SJSA1 (cell line): ENCODE measurements around the gene MTOR. TPM values are rescaled to one million over a fixed set of nuclear protein-coding genes. Genes with fewer than 3 reads are reported as not detected.

Source experiments
- DNase-seq, 2 experiments: peaks; one replicate each; pipeline ENCODE4 v3.0.0-alpha.2; 2015 to 2020; ENCODE audit warnings: low spot score in 2 of 2, low read depth in 1 of 2
- H3K27ac ChIP-seq: fragments of 250-450 bp; sonication (Bioruptor Pico); 2 replicates; pipeline ENCODE4 v1.5.1; 2020; ENCODE audit warnings: mild to moderate bottlenecking, moderate library complexity
- H3K27me3 ChIP-seq: fragments of 250-450 bp; sonication (Bioruptor Pico); replicated peaks from 2 replicates; pipeline ENCODE4 v1.5.1; 2020; ENCODE audit warnings: mild to moderate bottlenecking, moderate library complexity
- H3K36me3 ChIP-seq: fragments of 250-450 bp; sonication (Bioruptor Pico); 2 replicates; pipeline ENCODE4 v1.5.1; 2020; ENCODE audit warnings: mild to moderate bottlenecking
- H3K4me1 ChIP-seq: fragments of 250-450 bp; sonication (Bioruptor Pico); replicated peaks from 2 replicates; pipeline ENCODE4 v1.6.1; 2021; ENCODE audit warnings: mild to moderate bottlenecking
- H3K4me3 ChIP-seq: fragments of 250-450 bp; sonication (Bioruptor Pico); 2 replicates; pipeline ENCODE4 v1.5.1; 2020; ENCODE audit warnings: mild to moderate bottlenecking
- H3K9me3 ChIP-seq: fragments of 250-450 bp; sonication (Bioruptor Pico); replicated peaks from 2 replicates; pipeline ENCODE4 v1.5.1; 2020; ENCODE audit warnings: mild to moderate bottlenecking
- total RNA-seq: library from RNA; depleted of rRNA; stranded (reverse); fragments of >200 nt; shearing (Covaris generic); gene quantifications from 2 replicates; pipeline ENCODE4 v1.2.3, GENCODE V29; 2014

The MTOR gene
- total RNA-seq, 1 experiment from 2014 or later: 51.2 TPM

GRCh38 chr1:11153184-11153583 is 109.2 kb downstream of the MTOR start:
- Histone ChIP-seq H3K9me3 (no peaks in the 10 kb centered on the region), H3K4me1 (peaks cover 5% of the 10 kb centered on the region), H3K36me3 (peaks cover 64% of the 10 kb centered on the region), H3K27me3 (no peaks in the 10 kb centered on the region), H3K27ac (no peak overlapping the region), H3K4me3 (no peak overlapping the region)
- DNase-seq: no peak

- DNase-seq: no peak
- Histone ChIP-seq H3K9me3 (no peaks in the 10 kb centered on the region), H3K27ac (no peak overlapping the region), H3K4me3 (no peak overlapping the region), H3K4me1 (peaks cover under 1% of the 10 kb centered on the region), H3K36me3 (peaks cover 64% of the 10 kb centered on the region), H3K27me3 (no peaks in the 10 kb centered on the region)
Measured at GRCh38 chr1:11152755-11153154, 109.6 kb downstream of the MTOR start.

- Histone ChIP-seq H3K9me3 (no peaks in the 10 kb centered on the region), H3K27ac (no peak overlapping the region), H3K27me3 (no peaks in the 10 kb centered on the region), H3K4me1 (no peaks in the 10 kb centered on the region), H3K4me3 (no peak overlapping the region), H3K36me3 (peaks cover 62% of the 10 kb centered on the region)
- DNase-seq: no peak
Measured at GRCh38 chr1:11151826-11152612, 110.3 kb downstream of the MTOR start.

- no peaks in the 10 kb centered on the region for H3K9me3 ChIP-seq
Measured at GRCh38 chr1:11151114-11151513, 111.2 kb downstream of the MTOR start.

GRCh38 chr1:11150326-11150725 is 112.0 kb downstream of the MTOR start:
- DNase-seq: no peak
- H3K4me1 ChIP-seq: no peaks in the 10 kb centered on the region

More at GRCh38 chr1:11151114-11151513, 111.2 kb downstream of the MTOR start:
- Histone ChIP-seq H3K4me1 (no peaks in the 10 kb centered on the region), H3K27me3 (no peaks in the 10 kb centered on the region), H3K4me3 (no peak overlapping the region), H3K36me3 (peaks cover 59% of the 10 kb centered on the region), H3K27ac (no peak overlapping the region)
- DNase-seq: no peak

GRCh38 chr1:11147197-11147770 is 115.1 kb downstream of the MTOR start:
- H3K4me1 ChIP-seq: no peaks in the 10 kb centered on the region
- no peak overlapping the region for H3K4me3 ChIP-seq
- H3K27me3 ChIP-seq: no peaks in the 10 kb centered on the region
- H3K27ac ChIP-seq: no peak overlapping the region
- no peak for DNase-seq
- H3K9me3 ChIP-seq: no peaks in the 10 kb centered on the region
- H3K36me3 ChIP-seq: peaks cover 60% of the 10 kb centered on the region

More at GRCh38 chr1:11150326-11150725, 112.0 kb downstream of the MTOR start:
- Histone ChIP-seq H3K27me3 (no peaks in the 10 kb centered on the region), H3K4me3 (no peak overlapping the region), H3K9me3 (no peaks in the 10 kb centered on the region), H3K27ac (no peak overlapping the region), H3K36me3 (peaks cover 57% of the 10 kb centered on the region)

GRCh38 chr1:11145741-11146140 is 116.6 kb downstream of the MTOR start:
- Histone ChIP-seq H3K27ac (no peak overlapping the region), H3K4me3 (no peak overlapping the region), H3K9me3 (no peaks in the 10 kb centered on the region), H3K36me3 (peaks cover 64% of the 10 kb centered on the region), H3K27me3 (no peaks in the 10 kb centered on the region), H3K4me1 (no peaks in the 10 kb centered on the region)
- DNase-seq: no peak

GRCh38 chr1:11144570-11145256 is 117.6 kb downstream of the MTOR start:
- H3K27me3 ChIP-seq: no peaks in the 10 kb centered on the region
- H3K27ac ChIP-seq: no peak overlapping the region
- H3K4me1 ChIP-seq: no peaks in the 10 kb centered on the region
- no peak for DNase-seq
- no peaks in the 10 kb centered on the region for H3K9me3 ChIP-seq
- no peak overlapping the region for H3K4me3 ChIP-seq
- H3K36me3 ChIP-seq: peaks cover 55% of the 10 kb centered on the region

- no peak for DNase-seq
- Histone ChIP-seq H3K36me3 (peaks cover 55% of the 10 kb centered on the region), H3K27me3 (no peaks in the 10 kb centered on the region), H3K4me1 (no peaks in the 10 kb centered on the region), H3K4me3 (no peak overlapping the region), H3K9me3 (no peaks in the 10 kb centered on the region), H3K27ac (no peak overlapping the region)
Measured at GRCh38 chr1:11143907-11144306, 118.4 kb downstream of the MTOR start.

GRCh38 chr1:11143401-11143800 is 119.0 kb downstream of the MTOR start:
- peaks cover 54% of the 10 kb centered on the region for H3K36me3 ChIP-seq
- H3K27ac ChIP-seq: no peak overlapping the region
- no peak for DNase-seq
- no peak overlapping the region for H3K4me3 ChIP-seq
- H3K9me3 ChIP-seq: no peaks in the 10 kb centered on the region
- H3K27me3 ChIP-seq: no peaks in the 10 kb centered on the region
- H3K4me1 ChIP-seq: no peaks in the 10 kb centered on the region

- Histone ChIP-seq H3K4me1 (no peaks in the 10 kb centered on the region), H3K9me3 (no peaks in the 10 kb centered on the region), H3K27ac (no peak overlapping the region), H3K36me3 (peaks cover 53% of the 10 kb centered on the region), H3K27me3 (no peaks in the 10 kb centered on the region), H3K4me3 (no peak overlapping the region)
- DNase-seq: no peak
Measured at GRCh38 chr1:11142618-11143391, 119.5 kb downstream of the MTOR start.

- no peaks in the 10 kb centered on the region for H3K4me1 ChIP-seq
- no peak for DNase-seq
- H3K27ac ChIP-seq: no peak overlapping the region
- H3K9me3 ChIP-seq: no peaks in the 10 kb centered on the region
- no peaks in the 10 kb centered on the region for H3K27me3 ChIP-seq
- no peak overlapping the region for H3K4me3 ChIP-seq
- peaks cover 54% of the 10 kb centered on the region for H3K36me3 ChIP-seq
Measured at GRCh38 chr1:11138952-11139351, 123.4 kb downstream of the MTOR start.

GRCh38 chr1:11138029-11138428 is 124.3 kb downstream of the MTOR start:
- Histone ChIP-seq H3K27ac (no peak overlapping the region), H3K9me3 (no peaks in the 10 kb centered on the region), H3K4me1 (no peaks in the 10 kb centered on the region), H3K36me3 (peaks cover 58% of the 10 kb centered on the region), H3K27me3 (no peaks in the 10 kb centered on the region), H3K4me3 (no peak overlapping the region)
- no peak for DNase-seq
